ENCODE data around the gene ZNF483. TPM values are rescaled to one million over a fixed set of nuclear protein-coding genes. Genes with fewer than 3 reads are reported as not detected.

The ZNF483 gene
- total and polyA plus RNA-seq, 9 of the 15 experiments (the other 6 are each of a cell fraction or from before 2014, with no cell fraction given), result 0.04 to 1.0 (median 0.38) TPM

GRCh38 chr9:111483858-111484571, 41.0 kb upstream of the ZNF483 start, which contains the start of gene ECPAS (continued):
- TF ChIP-seq BRF2 (IDR thresholded peaks at IDR 0.05; ENCODE audit: borderline replicate concordance, insufficient read depth, insufficient read length), result no peak
- TF ChIP-seq NCOA1 (IDR thresholded peaks at IDR 0.05; ENCODE audit: low read depth), result no peak
- TF ChIP-seq CTCF (IDR thresholded peaks at IDR 0.05 in 2 of 3, conservative IDR thresholded peaks at IDR 0.05 in 1 of 3; ENCODE audit: insufficient read depth in 2 of 3, low read depth in 1 of 3, low read length in 3 of 3), result no peak
- no peak for TF ChIP-seq HMGN3 (IDR thresholded peaks at IDR 0.05; ENCODE audit: borderline replicate concordance, extremely low read depth, insufficient read length, low read depth, low read length)
- TF ChIP-seq HIVEP1 (CRISPR knock-in tag; IDR thresholded peaks at IDR 0.05), result no peak
- TF ChIP-seq, protein P1, sequence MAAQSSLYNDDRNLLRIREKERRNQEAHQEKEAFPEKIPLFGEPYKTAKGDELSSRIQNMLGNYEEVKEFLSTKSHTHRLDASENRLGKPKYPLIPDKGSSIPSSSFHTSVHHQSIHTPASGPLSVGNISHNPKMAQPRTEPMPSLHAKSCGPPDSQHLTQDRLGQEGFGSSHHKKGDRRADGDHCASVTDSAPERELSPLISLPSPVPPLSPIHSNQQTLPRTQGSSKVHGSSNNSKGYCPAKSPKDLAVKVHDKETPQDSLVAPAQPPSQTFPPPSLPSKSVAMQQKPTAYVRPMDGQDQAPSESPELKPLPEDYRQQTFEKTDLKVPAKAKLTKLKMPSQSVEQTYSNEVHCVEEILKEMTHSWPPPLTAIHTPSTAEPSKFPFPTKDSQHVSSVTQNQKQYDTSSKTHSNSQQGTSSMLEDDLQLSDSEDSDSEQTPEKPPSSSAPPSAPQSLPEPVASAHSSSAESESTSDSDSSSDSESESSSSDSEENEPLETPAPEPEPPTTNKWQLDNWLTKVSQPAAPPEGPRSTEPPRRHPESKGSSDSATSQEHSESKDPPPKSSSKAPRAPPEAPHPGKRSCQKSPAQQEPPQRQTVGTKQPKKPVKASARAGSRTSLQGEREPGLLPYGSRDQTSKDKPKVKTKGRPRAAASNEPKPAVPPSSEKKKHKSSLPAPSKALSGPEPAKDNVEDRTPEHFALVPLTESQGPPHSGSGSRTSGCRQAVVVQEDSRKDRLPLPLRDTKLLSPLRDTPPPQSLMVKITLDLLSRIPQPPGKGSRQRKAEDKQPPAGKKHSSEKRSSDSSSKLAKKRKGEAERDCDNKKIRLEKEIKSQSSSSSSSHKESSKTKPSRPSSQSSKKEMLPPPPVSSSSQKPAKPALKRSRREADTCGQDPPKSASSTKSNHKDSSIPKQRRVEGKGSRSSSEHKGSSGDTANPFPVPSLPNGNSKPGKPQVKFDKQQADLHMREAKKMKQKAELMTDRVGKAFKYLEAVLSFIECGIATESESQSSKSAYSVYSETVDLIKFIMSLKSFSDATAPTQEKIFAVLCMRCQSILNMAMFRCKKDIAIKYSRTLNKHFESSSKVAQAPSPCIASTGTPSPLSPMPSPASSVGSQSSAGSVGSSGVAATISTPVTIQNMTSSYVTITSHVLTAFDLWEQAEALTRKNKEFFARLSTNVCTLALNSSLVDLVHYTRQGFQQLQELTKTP (IDR thresholded peaks at IDR 0.05; ENCODE audit: low read depth in 1 of 2, partially characterized antibody in 2 of 2), result no peak
- TF ChIP-seq ZNF57 (CRISPR knock-in tag; IDR thresholded peaks at IDR 0.05), result no peak
- TF ChIP-seq EP400 (IDR thresholded peaks at IDR 0.05), result 0 out of 2 replicates have a peak, but pooled peaks have one; percentile 57
- no peak for TF ChIP-seq CBX1 (IDR thresholded peaks at IDR 0.05; ENCODE audit: low read depth)
- TF ChIP-seq HES1 (IDR thresholded peaks at IDR 0.05; ENCODE audit: low read depth), result no peak
- TF ChIP-seq HLTF (IDR thresholded peaks at IDR 0.05), result no peak
- no peak for TF ChIP-seq PTBP1 (IDR thresholded peaks at IDR 0.05; ENCODE audit: low read depth, low read length)
- no peak for TF ChIP-seq STAG1 (CRISPR knock-in tag; IDR thresholded peaks at IDR 0.05; ENCODE audit: borderline replicate concordance)
- no peak for TF ChIP-seq RNF2 (IDR thresholded peaks at IDR 0.05)
- TF ChIP-seq ZFP1 (CRISPR knock-in tag; IDR thresholded peaks at IDR 0.05), result no peak
- no peak for TF ChIP-seq TCF7L2 (IDR thresholded peaks at IDR 0.05; ENCODE audit: low read depth, low read length)
- peak; percentile 32; the same call in 1 of the 2 replicates for TF ChIP-seq TEAD4 (IDR thresholded peaks at IDR 0.05; ENCODE audit: low read length)
- no peak for TF ChIP-seq TEAD4 (CRISPR knock-in tag; IDR thresholded peaks at IDR 0.05; ENCODE audit: borderline replicate concordance)
- TF ChIP-seq NR3C1 (CRISPR knock-in tag; IDR thresholded peaks at IDR 0.05), result no peak
- peak; percentile 77 for TF ChIP-seq FIP1L1 (IDR thresholded peaks at IDR 0.05; ENCODE audit: low read depth, low read length, poor library complexity, severe bottlenecking)
- peak; percentile 53; the same call in 1 of the 2 replicates for TF ChIP-seq ATF7 (IDR thresholded peaks at IDR 0.05)

All from K562 (cell line).